IPS DF 6.9 (cell line): Measurements from ENCODE around the gene ZNF557.
"Not testable (repeated sequence)": the region's sequence is repeated elsewhere in the genome, so short reads cannot be mapped to it uniquely, and the experiment has no call there.

Experiments
- DNase-seq: peaks from one replicate; pipeline ENCODE4 v3.0.0-alpha.2; 2013; ENCODE audit warnings: low read depth, low spot score
- H3K27ac ChIP-seq: one replicate; pipeline ENCODE4 v1.5.1; 2013; ENCODE audit warnings: low read length, control low read depth
- H3K27me3 ChIP-seq: 2 replicates; pipeline ENCODE4 v1.6.1; 2013; ENCODE audit warnings: mild to moderate bottlenecking, low read length; ENCODE audit not compliant: control insufficient read depth, insufficient read depth
- H3K36me3 ChIP-seq: 2 replicates; pipeline ENCODE4 v1.6.1; 2013; ENCODE audit warnings: low read length; ENCODE audit not compliant: control insufficient read depth, insufficient read depth
- H3K4me1 ChIP-seq: 2 replicates; pipeline ENCODE4 v1.6.1; 2013; ENCODE audit warnings: low read length; ENCODE audit not compliant: control insufficient read depth, insufficient read depth
- H3K4me3 ChIP-seq: 2 replicates; pipeline ENCODE4 v1.5.1; 2013; ENCODE audit warnings: mild to moderate bottlenecking, low read length
- H3K9me3 ChIP-seq: 2 replicates; pipeline ENCODE4 v1.6.1; 2013; ENCODE audit warnings: low read length, inconsistent platforms; ENCODE audit not compliant: control insufficient read depth, insufficient read depth
- WGBS: extraction: QIAGEN DNeasy Blood & Tissue Kit; methylation state at CpG from one replicate; pipeline ENCODE4 v1.1.7; 2013; ENCODE audit warnings: mixed read lengths, missing lambda C conversion rate; ENCODE audit not compliant: insufficient read length, insufficient coverage; 5-methylcytosine and 5-hydroxymethylcytosine counted together

Gene ZNF557

GRCh38 chr19:7069042-7069903 lies at the start of gene ZNF557:
ZNF557 (plus strand) TSS chr19:7069703; CDS start chr19:7075075, 5,372 bp downstream.
- Histone ChIP-seq H3K9me3 (no peaks in the 10 kb centered on the region), H3K27me3 (no peaks in the 10 kb centered on the region), H3K4me1 (no peaks in the 10 kb centered on the region), H3K4me3 (peak within 1 kb of the TSS; percentile 79), H3K36me3 (peaks cover 2% of the 10 kb centered on the region; the same call in 1 of the 2 replicates), H3K27ac (no peak within 1 kb of the TSS)
- no CpG with 5 or more reads among the region's 56 CpGs for WGBS
- DNase-seq: peak; percentile 82

GRCh38 chr19:7021331-7021730 lies 48.2 kb upstream of the ZNF557 start, which contains the start of gene MBD3L2B:
MBD3L2B (minus strand) TSS chr19:7021431; CDS start chr19:7021397, 34 bp downstream.
- not testable (repeated sequence) for H3K9me3 ChIP-seq, H3K36me3 ChIP-seq, DNase-seq, H3K4me3 ChIP-seq, H3K27me3 ChIP-seq, H3K4me1 ChIP-seq, H3K27ac ChIP-seq
- no CpG with 5 or more reads among the region's 6 CpGs for WGBS

GRCh38 chr19:7028790-7029189 lies 40.7 kb upstream of the ZNF557 start:
- H3K27ac ChIP-seq, H3K4me1 ChIP-seq, H3K36me3 ChIP-seq, H3K27me3 ChIP-seq, DNase-seq, H3K4me3 ChIP-seq, H3K9me3 ChIP-seq: not testable (repeated sequence)
- no CpG with 5 or more reads among the region's 1 CpG for WGBS

- H3K27ac ChIP-seq, H3K36me3 ChIP-seq, H3K9me3 ChIP-seq, H3K4me1 ChIP-seq, H3K27me3 ChIP-seq, H3K4me3 ChIP-seq, DNase-seq: not testable (repeated sequence)
- WGBS: no CpG with 5 or more reads among the region's 9 CpGs
These were observed 39.2 kb upstream of the ZNF557 start, which contains the start of gene MBD3L5 for GRCh38 chr19:7030278-7030677. MBD3L5 (plus strand) TSS chr19:7030578; CDS start chr19:7030612, 34 bp downstream.

- H3K4me3 ChIP-seq, H3K9me3 ChIP-seq, DNase-seq, H3K27me3 ChIP-seq, H3K36me3 ChIP-seq, H3K27ac ChIP-seq, H3K4me1 ChIP-seq: not testable (repeated sequence)
- no CpG with 5 or more reads among the region's 9 CpGs for WGBS
These were observed 29.4 kb upstream of the ZNF557 start, which contains the start of gene MBD3L4 for GRCh38 chr19:7040079-7040478. MBD3L4 (minus strand) TSS chr19:7040179; CDS start chr19:7040144, 35 bp downstream.

GRCh38 chr19:7041563-7041962 lies 27.9 kb upstream of the ZNF557 start:
- not testable (repeated sequence) for H3K4me1 ChIP-seq, H3K36me3 ChIP-seq, H3K27me3 ChIP-seq, H3K9me3 ChIP-seq, H3K4me3 ChIP-seq, H3K27ac ChIP-seq, DNase-seq
- WGBS: no CpG with 5 or more reads among the region's 2 CpGs

GRCh38 chr19:7049021-7049420 lies 20.5 kb upstream of the ZNF557 start, which contains the start of gene MBD3L2:
MBD3L2 (plus strand) TSS chr19:7049321; CDS start chr19:7049374, 53 bp downstream.
- not testable (repeated sequence) for H3K4me1 ChIP-seq, H3K36me3 ChIP-seq, H3K9me3 ChIP-seq, DNase-seq, H3K27ac ChIP-seq, H3K4me3 ChIP-seq, H3K27me3 ChIP-seq
- WGBS: no CpG with 5 or more reads among the region's 7 CpGs

- WGBS: no CpG with 5 or more reads among the region's 5 CpGs
- H3K9me3 ChIP-seq, H3K4me1 ChIP-seq, DNase-seq, H3K4me3 ChIP-seq, H3K36me3 ChIP-seq, H3K27me3 ChIP-seq, H3K27ac ChIP-seq: not testable (repeated sequence)
These were observed 18.1 kb upstream of the ZNF557 start for GRCh38 chr19:7051421-7051820.

GRCh38 chr19:7052896-7053295 lies 16.6 kb upstream of the ZNF557 start:
- WGBS: 100% methylated on average over 3 of the region's 7 CpGs
- not testable (repeated sequence) for H3K4me1 ChIP-seq, DNase-seq, H3K27me3 ChIP-seq, H3K27ac ChIP-seq, H3K36me3 ChIP-seq, H3K9me3 ChIP-seq, H3K4me3 ChIP-seq

GRCh38 chr19:7054635-7055368 lies 14.7 kb upstream of the ZNF557 start:
- no CpG with 5 or more reads among the region's 14 CpGs for WGBS
- not testable (repeated sequence) for H3K9me3 ChIP-seq, H3K4me1 ChIP-seq, H3K36me3 ChIP-seq, H3K27me3 ChIP-seq, H3K27ac ChIP-seq, H3K4me3 ChIP-seq, DNase-seq
